ENCODE data around the gene AIG1. TPM values are rescaled to one million over a fixed set of nuclear protein-coding genes. Genes with fewer than 3 reads are reported as not detected.

AIG1 gene
- polyA plus RNA-seq, 1 of the 3 experiments (the other 2 are of a cell fraction) = 36.8 TPM

GRCh38 chr6:143248359-143248758, 187.7 kb downstream of the AIG1 start:
- Histone ChIP-seq H3K27ac (ENCODE audit: low read depth in 2 of 2, low read length in 1 of 2) (no peak overlapping the region), H3K4me1 (ENCODE audit: control insufficient read depth in 1 of 2, insufficient read depth in 2 of 2, low read depth in 1 of 2, low read length in 1 of 2) (no peaks in the 10 kb centered on the region), H3K9me3 (no peaks in the 10 kb centered on the region), H3K27me3 (ENCODE audit: insufficient read depth) (no peaks in the 10 kb centered on the region), H2AFZ (ENCODE audit: low read depth) (no peak overlapping the region), H3K9me2 (no peaks in the 10 kb centered on the region), H3K79me2 (ENCODE audit: insufficient read depth) (no peaks in the 10 kb centered on the region), H3K4me3 (ENCODE audit: low read depth in 2 of 2, low read length in 1 of 2) (no peak overlapping the region), H3K9ac (no peak overlapping the region), H3K36me3 (replicated peaks in 1 of 2; ENCODE audit: control insufficient read depth in 1 of 2, insufficient read depth in 2 of 2, low read length in 1 of 2) (no peaks in the 10 kb centered on the region), H4K20me1 (ENCODE audit: insufficient read depth) (no peaks in the 10 kb centered on the region), H3F3A (replicated peaks; ENCODE audit: insufficient read depth) (no peaks in the 10 kb centered on the region), H3K4me2 (no peak overlapping the region)
- POLR2A ChIA-PET = no interaction called here
- TF ChIP-seq GABPA (IDR thresholded peaks at IDR 0.05; ENCODE audit: low read depth) (no peak), REST (IDR thresholded peaks at IDR 0.05; ENCODE audit: low read depth, low read length) (no peak), SMC3 (IDR thresholded peaks at IDR 0.05; ENCODE audit: low read depth, low read length) (no peak), USF2 (IDR thresholded peaks at IDR 0.05; ENCODE audit: borderline replicate concordance, low read depth, low read length) (no peak), EP300 (IDR thresholded peaks at IDR 0.05; ENCODE audit: borderline replicate concordance in 1 of 2, low read depth in 1 of 2, low read length in 1 of 2) (no peak), MEF2A (IDR thresholded peaks at IDR 0.05; ENCODE audit: borderline replicate concordance, low read depth) (no peak), FOSL2 (IDR thresholded peaks at IDR 0.05; ENCODE audit: borderline replicate concordance, low read depth) (no peak), GATA2 (CRISPR knock-in tag; IDR thresholded peaks at IDR 0.05) (no peak), IRF3 (IDR thresholded peaks at IDR 0.05; ENCODE audit: low read depth, low read length) (no peak), FOXJ3 (CRISPR knock-in tag; IDR thresholded peaks at IDR 0.05) (no peak), POLR2AphosphoS5 (IDR thresholded peaks at IDR 0.05; ENCODE audit: low read depth, low read length) (no peak), USF1 (IDR thresholded peaks at IDR 0.05; ENCODE audit: borderline replicate concordance, low read depth) (no peak), RFX5 (IDR thresholded peaks at IDR 0.05; ENCODE audit: low read length) (no peak), JUND (IDR thresholded peaks at IDR 0.05) (no peak), TAF1 (IDR thresholded peaks at IDR 0.05; ENCODE audit: borderline replicate concordance, low read depth, low read length) (no peak), FOXM1 (IDR thresholded peaks at IDR 0.05; ENCODE audit: low read depth) (no peak), RXRA (IDR thresholded peaks at IDR 0.05; ENCODE audit: borderline replicate concordance, low read depth) (no peak), EZH2phosphoT487 (IDR thresholded peaks at IDR 0.05; ENCODE audit: borderline replicate concordance, low read depth) (no peak)
- TF ChIP-seq, protein P1, sequence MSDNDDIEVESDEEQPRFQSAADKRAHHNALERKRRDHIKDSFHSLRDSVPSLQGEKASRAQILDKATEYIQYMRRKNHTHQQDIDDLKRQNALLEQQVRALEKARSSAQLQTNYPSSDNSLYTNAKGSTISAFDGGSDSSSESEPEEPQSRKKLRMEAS (IDR thresholded peaks at IDR 0.05; ENCODE audit: low read depth) = no peak
- no peak for DNase-seq
- CTCF ChIA-PET = interaction anchor here (1.1 kb wide), 1 partner anchor 13 kb away, joined by 3 read pairs; no protein-coding TSS in a partner anchor
- 83% methylated on average over 3 of the region's 4 CpGs for WGBS (ENCODE audit: low lambda C conversion rate)
